Endothelial cell of umbilical vein (primary cell): Measurements from ENCODE around the gene C14orf180.

Experiments
- EZH2 ChIP-seq: IDR thresholded peaks from 2 replicates; pipeline ENCODE4 v1.6.1; 2012; ENCODE audit warnings: borderline replicate concordance, low read depth, mild to moderate bottlenecking, moderate library complexity, low read length, inconsistent platforms; ENCODE audit not compliant: severe bottlenecking
- FOS ChIP-seq: IDR thresholded peaks from 2 replicates; pipeline ENCODE4 v1.6.1; 2011; ENCODE audit warnings: mild to moderate bottlenecking, low read length, moderate library complexity, borderline replicate concordance; ENCODE audit not compliant: insufficient read depth
- GATA2 ChIP-seq: IDR thresholded peaks from 2 replicates; pipeline ENCODE4 v1.7.0; 2011; ENCODE audit warnings: low read depth, mild to moderate bottlenecking, moderate library complexity, mixed read lengths, low read length; ENCODE audit not compliant: insufficient read length, insufficient read depth
- JUN ChIP-seq: IDR thresholded peaks from 2 replicates; pipeline ENCODE4 v1.6.1; 2011; ENCODE audit warnings: borderline replicate concordance, low read depth; ENCODE audit not compliant: insufficient read length, insufficient read depth
- MAX ChIP-seq: IDR thresholded peaks from 2 replicates; pipeline ENCODE4 v1.6.1; 2011; ENCODE audit not compliant: insufficient read depth, insufficient read length
- MYC ChIP-seq: IDR thresholded peaks from one replicate; pipeline ENCODE4 v1.6.1; 2011; ENCODE audit warnings: mild to moderate bottlenecking, low read depth, low read length
- POLR2A ChIP-seq: IDR thresholded peaks from 2 replicates; pipeline ENCODE4 v1.6.1; 2012; ENCODE audit warnings: low read depth, mild to moderate bottlenecking, control low read depth, low read length
- POLR2AphosphoS5 ChIP-seq: IDR thresholded peaks from 2 replicates; pipeline ENCODE4 v1.6.1; 2012; ENCODE audit warnings: low read depth, mild to moderate bottlenecking, control low read depth, low read length, moderate library complexity; ENCODE audit not compliant: insufficient read depth
- TF ChIP-seq, protein P1 (sequence below), 2 donors: IDR thresholded peaks; 1 replicate in 1 of 2; 2 replicates in 1 of 2; pipeline ENCODE4 v1.5.1; 2011; ENCODE audit warnings: low read length in 2 of 2, mild to moderate bottlenecking in 2 of 2, moderate library complexity in 2 of 2, control low read depth in 1 of 2, inconsistent platforms in 1 of 2, low read depth in 1 of 2; ENCODE audit not compliant: insufficient read depth in 1 of 2; ENCODE audit errors: extremely low read depth in 1 of 2

DNA sequence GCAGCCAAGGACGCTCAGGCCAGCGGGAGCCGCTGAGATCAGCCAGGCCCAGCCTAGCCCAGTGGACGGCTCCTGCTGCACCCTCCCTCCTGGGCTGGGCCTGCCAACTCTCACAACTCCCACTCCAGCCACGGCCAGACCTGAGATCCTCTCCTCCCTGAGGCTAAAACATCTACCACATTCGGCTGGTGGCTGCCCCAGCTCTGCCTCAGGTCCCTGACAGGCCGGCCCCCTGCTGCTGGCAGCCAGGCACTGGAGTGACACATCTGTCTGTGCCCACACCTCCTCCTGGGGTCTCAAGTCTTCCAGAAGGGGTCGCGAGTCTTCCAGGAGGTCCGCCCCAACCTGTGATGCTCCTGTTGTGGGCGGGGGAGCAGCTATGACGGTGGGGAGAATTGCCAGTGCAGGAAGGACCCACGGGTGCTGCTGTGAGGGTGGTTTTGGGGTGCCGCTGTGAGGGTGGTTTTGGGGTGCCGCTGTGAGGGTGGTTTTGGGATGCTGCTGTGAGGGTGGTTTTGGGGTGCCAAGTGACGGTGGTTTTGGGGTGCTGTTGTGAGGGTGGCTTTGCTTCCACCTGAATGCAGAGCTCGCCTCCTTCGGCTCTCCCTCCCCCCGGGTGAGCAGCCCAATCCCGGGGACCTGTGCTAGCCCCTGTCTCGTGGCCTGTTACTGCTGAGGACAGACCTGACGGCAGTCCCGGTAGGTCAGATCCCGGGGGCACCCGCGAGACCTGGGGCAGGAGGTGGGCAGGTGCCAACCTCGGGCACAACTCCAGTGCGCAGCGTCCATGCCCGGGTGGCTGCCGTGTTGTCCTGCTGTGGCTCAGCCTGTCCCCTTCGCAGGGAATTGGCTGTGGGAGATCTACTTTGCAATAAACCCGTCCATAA, 27.5 kb upstream of the C14orf180 start:
- TF ChIP-seq, protein P1, sequence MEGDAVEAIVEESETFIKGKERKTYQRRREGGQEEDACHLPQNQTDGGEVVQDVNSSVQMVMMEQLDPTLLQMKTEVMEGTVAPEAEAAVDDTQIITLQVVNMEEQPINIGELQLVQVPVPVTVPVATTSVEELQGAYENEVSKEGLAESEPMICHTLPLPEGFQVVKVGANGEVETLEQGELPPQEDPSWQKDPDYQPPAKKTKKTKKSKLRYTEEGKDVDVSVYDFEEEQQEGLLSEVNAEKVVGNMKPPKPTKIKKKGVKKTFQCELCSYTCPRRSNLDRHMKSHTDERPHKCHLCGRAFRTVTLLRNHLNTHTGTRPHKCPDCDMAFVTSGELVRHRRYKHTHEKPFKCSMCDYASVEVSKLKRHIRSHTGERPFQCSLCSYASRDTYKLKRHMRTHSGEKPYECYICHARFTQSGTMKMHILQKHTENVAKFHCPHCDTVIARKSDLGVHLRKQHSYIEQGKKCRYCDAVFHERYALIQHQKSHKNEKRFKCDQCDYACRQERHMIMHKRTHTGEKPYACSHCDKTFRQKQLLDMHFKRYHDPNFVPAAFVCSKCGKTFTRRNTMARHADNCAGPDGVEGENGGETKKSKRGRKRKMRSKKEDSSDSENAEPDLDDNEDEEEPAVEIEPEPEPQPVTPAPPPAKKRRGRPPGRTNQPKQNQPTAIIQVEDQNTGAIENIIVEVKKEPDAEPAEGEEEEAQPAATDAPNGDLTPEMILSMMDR (IDR thresholded peaks at IDR 0.05; ENCODE audit: extremely low read depth in 1 of 2, insufficient read depth in 1 of 2, low read depth in 1 of 2, low read length in 2 of 2), result no peak
- no peak for TF ChIP-seq EZH2
- TF ChIP-seq GATA2, result no peak
- TF ChIP-seq POLR2A, result no peak
- no peak for TF ChIP-seq JUN
- TF ChIP-seq MYC, result no peak
- TF ChIP-seq MAX, result no peak
- TF ChIP-seq POLR2AphosphoS5, result no peak
- no peak for TF ChIP-seq FOS
